ENCODE data around the gene CCDC68.
"Not testable (repeated sequence)": the region's sequence is repeated elsewhere in the genome, so short reads cannot be mapped to it uniquely, and the experiment has no call there.

Gene CCDC68

DNA sequence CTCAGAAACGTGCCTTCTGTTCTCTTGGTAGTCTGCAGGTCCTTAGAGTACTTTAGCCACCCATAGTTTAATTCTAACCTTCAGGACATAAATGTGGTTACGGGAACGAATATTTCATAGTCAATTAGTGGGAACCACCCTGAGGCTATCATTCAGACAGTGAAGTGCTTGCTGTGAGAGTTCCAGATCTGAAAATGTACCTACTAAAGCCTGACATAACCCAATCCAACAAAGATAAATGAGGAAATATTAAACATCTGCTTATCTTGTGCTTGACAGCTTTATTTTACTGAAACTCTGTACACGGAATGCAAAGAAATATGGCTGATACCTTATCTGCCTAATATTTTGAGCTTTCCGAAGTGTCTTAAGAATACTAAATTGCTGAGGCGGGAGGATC is 88.0 kb downstream of the CCDC68 start:
- no peak for DNase-seq (ENCODE audit: low read depth)
- H3K4me3 ChIP-seq (ENCODE audit: control insufficient read depth, low read depth, low read length), result no peak overlapping the region
- TF ChIP-seq, protein P1, sequence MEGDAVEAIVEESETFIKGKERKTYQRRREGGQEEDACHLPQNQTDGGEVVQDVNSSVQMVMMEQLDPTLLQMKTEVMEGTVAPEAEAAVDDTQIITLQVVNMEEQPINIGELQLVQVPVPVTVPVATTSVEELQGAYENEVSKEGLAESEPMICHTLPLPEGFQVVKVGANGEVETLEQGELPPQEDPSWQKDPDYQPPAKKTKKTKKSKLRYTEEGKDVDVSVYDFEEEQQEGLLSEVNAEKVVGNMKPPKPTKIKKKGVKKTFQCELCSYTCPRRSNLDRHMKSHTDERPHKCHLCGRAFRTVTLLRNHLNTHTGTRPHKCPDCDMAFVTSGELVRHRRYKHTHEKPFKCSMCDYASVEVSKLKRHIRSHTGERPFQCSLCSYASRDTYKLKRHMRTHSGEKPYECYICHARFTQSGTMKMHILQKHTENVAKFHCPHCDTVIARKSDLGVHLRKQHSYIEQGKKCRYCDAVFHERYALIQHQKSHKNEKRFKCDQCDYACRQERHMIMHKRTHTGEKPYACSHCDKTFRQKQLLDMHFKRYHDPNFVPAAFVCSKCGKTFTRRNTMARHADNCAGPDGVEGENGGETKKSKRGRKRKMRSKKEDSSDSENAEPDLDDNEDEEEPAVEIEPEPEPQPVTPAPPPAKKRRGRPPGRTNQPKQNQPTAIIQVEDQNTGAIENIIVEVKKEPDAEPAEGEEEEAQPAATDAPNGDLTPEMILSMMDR (conservative IDR thresholded peaks at IDR 0.05; ENCODE audit: control insufficient read depth, insufficient read depth, low read depth, low read length), result no peak

DNA sequence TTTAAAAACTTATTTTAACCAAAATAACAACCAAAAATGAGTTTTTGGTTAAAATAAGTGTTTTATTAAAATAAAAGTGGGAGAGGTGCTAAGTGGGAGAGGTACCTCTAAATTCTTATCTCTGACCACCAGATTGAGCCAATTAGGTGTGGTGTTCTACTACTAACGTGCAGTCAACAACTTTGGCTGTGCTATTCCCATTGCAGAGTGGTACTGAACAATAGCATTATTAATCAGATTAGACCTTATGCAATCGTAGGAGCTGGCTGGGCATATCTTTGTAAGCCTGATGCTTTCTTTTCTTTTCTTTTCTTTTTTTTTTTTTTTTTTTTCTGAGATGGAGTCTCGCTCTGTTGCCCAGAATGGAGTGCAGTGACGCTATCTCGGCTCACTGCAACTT is 92.1 kb downstream of the CCDC68 start:
- H3K4me3 ChIP-seq (ENCODE audit: control insufficient read depth, low read depth, low read length), result no peak overlapping the region
- DNase-seq (ENCODE audit: low read depth), result no peak
- TF ChIP-seq, protein P1 (conservative IDR thresholded peaks at IDR 0.05; ENCODE audit: control insufficient read depth, insufficient read depth, low read depth, low read length), result no peak

DNA sequence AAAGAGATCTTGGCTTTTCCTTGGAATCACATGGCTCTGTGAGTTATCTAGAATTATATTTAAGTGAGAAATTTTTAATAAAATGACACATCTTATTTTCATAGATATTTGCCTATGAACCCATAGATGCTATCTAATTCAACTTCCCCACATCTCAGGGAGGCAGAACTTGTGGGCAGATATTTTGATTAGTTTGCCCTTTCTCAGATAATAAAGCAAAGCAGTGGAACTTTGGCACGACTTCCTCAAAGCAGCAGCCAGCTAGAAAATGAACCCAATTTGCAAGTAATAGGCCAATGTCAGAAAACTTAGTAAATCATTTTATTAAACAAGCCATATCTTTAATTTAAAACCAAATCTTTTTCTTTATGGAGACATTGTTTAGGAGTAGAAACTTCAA is 98.3 kb downstream of the CCDC68 start:
- TF ChIP-seq, protein P1 (conservative IDR thresholded peaks at IDR 0.05; ENCODE audit: control insufficient read depth, insufficient read depth, low read depth, low read length), result no peak
- DNase-seq (ENCODE audit: low read depth), result no peak
- H3K4me3 ChIP-seq (ENCODE audit: control insufficient read depth, low read depth, low read length), result no peak overlapping the region

DNA sequence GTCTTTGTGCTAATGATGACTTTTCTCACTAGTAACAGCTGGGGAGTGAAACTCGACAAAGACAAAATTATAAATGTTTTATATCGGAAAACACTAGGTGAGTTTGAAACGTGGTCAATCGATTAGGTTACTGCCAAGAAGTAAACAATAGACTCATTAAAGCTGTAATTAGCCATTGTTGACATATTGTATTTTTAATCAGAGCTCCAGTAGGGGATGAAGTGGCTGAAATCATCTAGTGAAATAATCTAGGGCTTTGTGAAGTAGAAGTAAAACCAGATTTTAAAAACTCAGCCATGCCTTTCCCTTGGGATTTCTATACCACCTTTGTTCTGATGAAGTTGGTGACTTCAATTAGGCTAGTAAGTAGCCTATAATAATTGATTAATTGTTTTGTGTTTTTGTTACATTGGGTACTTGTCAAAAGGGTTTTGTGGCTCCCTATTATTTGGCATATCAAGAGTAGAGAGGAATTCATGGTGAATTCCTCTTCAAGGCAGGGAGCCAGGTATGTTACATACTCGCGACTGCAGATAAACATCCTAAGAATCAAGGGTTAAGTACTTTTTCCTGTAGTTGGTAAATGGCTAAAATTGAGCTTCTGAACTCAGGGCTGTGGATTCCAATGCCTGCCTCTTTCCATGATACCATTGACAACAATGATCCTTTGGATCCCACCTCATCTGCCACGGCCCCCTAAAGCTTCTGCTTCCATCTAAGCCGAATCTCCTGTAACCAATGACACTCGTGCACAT is 99.4 kb downstream of the CCDC68 start:
- TF ChIP-seq, protein P1 (conservative IDR thresholded peaks at IDR 0.05; ENCODE audit: control insufficient read depth, insufficient read depth, low read depth, low read length), result no peak
- DNase-seq (ENCODE audit: low read depth), result no peak
- no peak overlapping the region for H3K4me3 ChIP-seq (ENCODE audit: control insufficient read depth, low read depth, low read length)

- no peak overlapping the region for H3K4me3 ChIP-seq (ENCODE audit: control insufficient read depth, low read depth, low read length)
- no peak for DNase-seq (ENCODE audit: low read depth)
- TF ChIP-seq, protein P1 (conservative IDR thresholded peaks at IDR 0.05; ENCODE audit: control insufficient read depth, insufficient read depth, low read depth, low read length), result no peak
Measured at GRCh38 chr18:54857499-54857898, 101.8 kb downstream of the CCDC68 start.

DNA sequence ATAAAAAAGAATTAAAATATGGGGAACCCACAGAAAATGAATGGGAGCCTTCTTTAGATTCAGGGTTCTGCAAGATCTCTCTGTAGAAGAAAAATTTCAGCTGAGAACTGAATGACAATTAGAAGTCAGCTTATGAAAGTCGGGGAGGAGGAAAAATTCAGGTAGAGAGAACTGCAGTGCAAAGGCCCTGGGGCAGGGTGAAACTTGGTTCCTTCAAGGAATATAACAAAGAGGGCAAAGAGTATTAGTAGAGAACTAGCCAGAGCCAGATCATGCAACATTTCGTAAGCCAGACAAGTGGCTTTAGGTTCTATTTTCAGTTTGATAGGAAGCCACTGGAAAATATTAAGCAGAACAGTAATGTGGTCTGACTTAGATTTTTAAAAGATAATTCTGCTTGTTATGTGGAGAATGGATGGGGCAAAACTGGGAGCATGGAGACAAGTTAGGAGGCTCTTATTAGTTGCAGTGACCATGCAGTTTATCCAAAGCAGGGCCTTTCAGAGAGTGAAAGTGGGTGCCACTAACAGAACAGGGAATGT is 103.1 kb downstream of the CCDC68 start:
- TF ChIP-seq, protein P1 (conservative IDR thresholded peaks at IDR 0.05; ENCODE audit: control insufficient read depth, insufficient read depth, low read depth, low read length), result no peak
- no peak overlapping the region for H3K4me3 ChIP-seq (ENCODE audit: control insufficient read depth, low read depth, low read length)
- DNase-seq (ENCODE audit: low read depth), result no peak

GRCh38 chr18:54855050-54855449 is 104.2 kb downstream of the CCDC68 start:
- not testable (repeated sequence) for DNase-seq (ENCODE audit: low read depth)

More at GRCh38 chr18:54855050-54855449, 104.2 kb downstream of the CCDC68 start:
- H3K4me3 ChIP-seq (ENCODE audit: control insufficient read depth, low read depth, low read length), result not testable (repeated sequence)
